ENCODE measurements around the gene CDC42BPA.
"Not testable (repeated sequence)": the region's sequence is repeated elsewhere in the genome, so short reads cannot be mapped to it uniquely, and the experiment has no call there.

Gene CDC42BPA

GRCh38 chr1:227318016-227318852 lies at the start of gene CDC42BPA:
TSS of gene CDC42BPA (minus strand) at chr1:227318492. CDS start at chr1:227317182, 1,310 bp downstream.
- DNase-seq: peak; percentile 8

DNA sequence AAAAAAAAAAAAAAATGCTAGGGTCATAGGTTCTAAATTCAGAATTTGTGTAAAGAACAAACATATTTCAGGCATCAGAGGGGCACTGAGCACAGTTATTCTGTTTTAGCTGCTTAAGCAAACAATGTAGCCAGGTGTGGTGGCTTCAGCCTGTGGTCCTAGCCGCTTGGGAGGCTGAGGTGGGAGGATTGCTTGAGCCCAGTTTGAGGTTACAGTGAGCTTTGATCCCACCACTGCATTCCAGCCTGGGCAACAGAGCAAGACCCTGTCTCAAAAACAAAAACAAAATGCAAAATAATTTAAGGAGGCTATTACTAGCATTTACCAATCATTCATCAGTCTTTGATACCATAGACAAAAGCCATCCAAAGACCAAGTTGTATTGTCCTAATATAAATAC lies 49.7 kb upstream of the CDC42BPA start:
- no peak for DNase-seq

DNA sequence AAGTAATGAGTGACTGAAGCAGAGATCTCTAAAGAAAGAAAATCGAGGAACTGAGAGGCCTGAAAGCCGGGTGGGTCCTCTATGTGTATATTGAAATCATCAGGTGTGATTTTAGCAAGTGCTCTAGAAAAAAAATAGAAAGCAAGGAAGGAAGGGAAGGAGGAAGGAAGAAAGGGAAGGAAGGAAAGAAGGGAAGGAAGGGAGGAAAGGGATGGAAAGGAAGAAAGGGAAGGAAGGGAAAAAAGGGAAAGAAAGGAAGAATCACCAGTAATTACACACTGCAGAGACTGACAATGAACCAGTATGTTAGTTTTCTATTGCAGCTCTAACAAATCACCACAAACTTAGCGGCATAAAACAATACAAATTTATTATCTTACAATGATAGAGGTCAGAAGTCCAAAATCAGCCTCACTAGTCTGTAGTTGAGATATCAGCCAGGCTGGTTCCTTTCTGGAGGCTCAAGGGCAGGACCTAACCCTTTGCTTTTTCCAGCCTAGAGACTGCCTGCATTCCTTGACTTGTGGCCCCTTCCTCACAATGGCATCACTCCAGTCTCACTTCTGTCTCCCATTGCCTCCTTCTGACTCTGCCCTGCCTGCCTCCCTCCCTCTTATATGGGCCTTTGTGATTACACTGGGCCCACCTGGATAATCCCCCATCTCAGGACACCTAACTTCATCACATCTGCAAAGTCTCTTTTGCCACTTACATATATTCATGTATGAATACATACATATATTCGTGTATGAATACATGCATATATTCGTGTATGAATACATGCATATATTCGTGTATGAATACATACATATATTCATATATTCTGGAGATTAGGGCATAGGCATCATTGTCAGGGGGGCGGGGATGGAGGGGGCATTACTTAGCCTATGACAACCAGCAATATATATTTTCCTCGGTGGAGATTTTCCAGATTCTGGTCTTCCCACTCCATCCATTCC lies 47.5 kb upstream of the CDC42BPA start:
- DNase-seq: no peak

DNA sequence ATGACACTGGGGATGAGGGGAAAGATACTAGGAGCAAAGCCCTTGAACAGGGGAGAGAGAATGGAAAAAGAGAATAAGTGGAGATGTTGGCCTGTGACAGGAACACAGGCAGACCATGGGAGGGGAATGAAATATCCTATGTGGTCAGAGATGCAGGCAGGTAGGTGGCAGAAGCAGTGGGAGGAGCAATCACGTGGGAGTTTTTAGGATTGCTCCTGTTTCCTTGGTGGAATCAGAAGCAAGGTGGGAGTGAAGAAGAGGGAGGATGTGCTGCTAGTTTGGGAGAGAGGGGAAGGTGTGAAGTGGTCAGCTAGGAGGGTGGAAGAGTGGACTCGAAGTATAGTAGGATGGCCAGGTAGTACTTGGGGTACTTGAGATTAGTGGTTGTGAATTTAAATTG lies 46.4 kb upstream of the CDC42BPA start:
- DNase-seq: no peak

DNA sequence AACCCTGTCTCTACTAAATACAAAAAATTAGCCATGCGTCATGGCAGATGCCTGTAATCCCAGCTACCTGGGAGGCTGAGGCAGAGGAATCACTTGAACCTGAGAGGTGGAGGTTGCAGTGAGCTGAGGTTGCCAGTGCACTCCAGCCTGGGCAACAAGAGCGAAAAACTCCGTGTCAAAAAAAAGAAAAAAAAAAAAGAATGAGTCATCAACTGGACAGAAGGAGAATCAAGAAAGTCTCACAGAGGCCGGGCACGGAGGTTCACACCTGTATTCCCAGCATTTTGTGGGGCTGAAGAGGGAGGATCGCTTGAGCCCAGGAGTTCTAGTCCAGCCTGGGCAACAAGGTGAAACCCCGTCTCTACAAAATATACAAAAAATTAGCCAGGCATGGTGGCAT lies 45.5 kb upstream of the CDC42BPA start:
- no peak for DNase-seq

- no peak for DNase-seq
These were observed 43.7 kb upstream of the CDC42BPA start for GRCh38 chr1:227362039-227362438.

DNA sequence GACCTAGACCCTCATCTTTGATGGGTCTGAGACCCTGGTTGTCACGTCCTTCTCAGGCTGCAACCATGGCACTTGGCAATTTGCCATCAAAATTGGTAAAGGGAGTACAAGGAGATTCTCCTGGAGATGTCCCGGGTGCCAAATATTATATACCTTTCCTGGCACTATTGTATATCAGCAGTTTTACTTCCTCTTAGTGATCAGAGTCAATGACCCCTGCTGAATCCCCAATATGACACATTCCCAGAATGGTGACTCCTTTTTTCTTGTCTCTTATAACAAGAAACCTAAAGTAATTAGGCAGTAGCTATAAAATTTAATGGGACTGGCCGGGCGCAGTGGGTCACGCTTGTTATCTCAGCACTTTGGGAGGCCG lies 39.6 kb upstream of the CDC42BPA start:
- DNase-seq: no peak

GRCh38 chr1:227357171-227357926 lies 39.1 kb upstream of the CDC42BPA start:
- no peak for DNase-seq

DNA sequence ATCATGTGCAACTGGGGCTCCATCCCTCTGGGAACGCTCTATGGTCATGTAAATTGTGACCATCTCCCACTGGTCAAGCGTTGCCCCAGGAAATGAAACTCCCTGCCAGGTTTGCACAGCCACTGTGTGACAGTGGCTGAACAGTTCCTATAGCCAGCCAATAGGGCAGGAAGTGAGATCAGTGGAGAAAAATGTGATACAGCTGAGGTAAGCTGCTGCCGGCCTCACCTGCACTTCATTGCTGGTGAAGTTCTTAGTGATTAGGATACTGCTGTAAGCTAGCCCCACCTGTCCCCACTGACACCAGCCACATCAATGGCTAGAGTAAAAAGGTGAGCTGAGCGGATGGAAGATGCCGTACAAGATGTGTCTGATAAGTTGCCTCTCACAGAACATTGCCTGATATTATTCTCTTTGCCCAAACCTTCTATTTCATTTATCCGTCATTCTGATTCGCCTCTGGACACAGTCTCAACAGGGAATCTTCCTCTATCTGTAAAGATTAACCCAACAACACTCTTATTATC lies 38.4 kb upstream of the CDC42BPA start:
- DNase-seq: no peak

DNA sequence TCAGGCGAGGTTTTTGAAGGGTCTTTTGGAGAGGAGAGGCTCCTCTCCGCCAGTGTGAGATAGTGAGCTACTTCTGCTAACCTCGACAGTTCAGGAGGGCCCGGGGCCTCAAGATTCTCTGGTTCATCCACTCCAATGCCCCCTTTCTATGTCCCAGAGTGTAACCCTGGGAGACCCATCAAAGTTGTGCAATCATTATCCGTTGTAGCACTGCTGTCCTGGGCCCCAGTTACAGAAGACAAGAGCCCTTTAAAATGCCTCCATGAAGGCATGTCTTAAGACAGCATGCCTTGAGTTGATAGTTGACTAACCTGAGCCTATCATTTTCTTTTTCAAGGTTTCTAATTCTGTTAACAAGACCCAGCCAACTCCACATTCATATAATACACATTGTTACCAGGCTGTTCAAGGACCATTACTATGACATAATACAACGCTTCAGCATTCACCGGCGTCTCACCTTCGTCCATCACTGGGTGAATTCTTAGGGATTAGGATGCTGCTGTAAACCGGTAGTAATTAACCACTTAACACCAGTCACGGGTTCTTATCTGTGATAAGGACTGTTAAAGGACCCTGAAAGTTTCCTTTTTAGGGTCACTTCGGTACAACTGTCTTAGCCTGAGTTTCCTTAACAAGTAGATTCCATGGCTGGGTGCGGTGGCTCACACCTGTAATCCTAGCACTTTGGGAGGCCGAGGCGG lies 37.4 kb upstream of the CDC42BPA start:
- no peak for DNase-seq

DNA sequence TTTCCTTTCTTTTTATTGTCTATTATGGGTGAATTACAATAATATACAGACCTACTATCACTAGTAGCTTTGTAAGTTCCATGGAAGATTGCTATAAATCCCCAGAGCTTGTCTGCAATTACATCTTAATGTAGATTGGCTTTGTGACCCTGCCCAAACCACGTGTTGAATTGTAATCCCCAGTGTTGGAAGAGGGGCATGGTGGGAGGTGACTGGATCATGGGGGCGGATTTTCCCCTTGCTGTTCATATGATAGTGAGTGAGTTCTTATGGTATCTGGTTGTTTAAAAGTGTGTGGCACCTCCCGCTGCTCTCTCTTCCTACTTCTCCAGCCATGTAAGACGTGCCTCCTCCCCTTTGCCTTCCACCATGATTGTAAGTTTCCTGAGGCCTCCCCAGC lies 34.9 kb upstream of the CDC42BPA start:
- DNase-seq: no peak

- DNase-seq: not testable (repeated sequence)
These were observed 33.9 kb upstream of the CDC42BPA start for GRCh38 chr1:227352164-227352563.

DNA sequence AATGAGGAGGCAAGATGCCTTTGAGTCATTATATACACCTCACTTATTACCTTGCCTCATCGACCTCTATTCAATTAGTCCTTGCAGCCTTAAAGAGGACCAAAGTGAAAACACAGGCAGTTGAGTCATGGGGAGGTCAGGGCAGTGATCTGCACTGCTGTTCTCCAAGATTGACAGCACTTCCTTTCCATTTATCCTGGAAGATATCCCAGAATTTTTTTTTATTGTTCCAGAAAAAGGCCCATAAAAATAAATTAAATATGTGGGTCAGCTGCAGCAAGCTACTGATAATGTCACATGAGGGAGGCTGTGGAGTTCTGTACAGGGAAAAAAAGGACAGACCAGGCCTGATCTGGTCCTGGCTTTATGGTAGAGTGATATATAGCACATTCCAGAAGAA lies 33.2 kb upstream of the CDC42BPA start:
- no peak for DNase-seq

GRCh38 chr1:227349967-227350366 lies 31.7 kb upstream of the CDC42BPA start:
- DNase-seq: no peak

GRCh38 chr1:227343727-227344551 lies 25.6 kb upstream of the CDC42BPA start:
- DNase-seq: no peak

DNA sequence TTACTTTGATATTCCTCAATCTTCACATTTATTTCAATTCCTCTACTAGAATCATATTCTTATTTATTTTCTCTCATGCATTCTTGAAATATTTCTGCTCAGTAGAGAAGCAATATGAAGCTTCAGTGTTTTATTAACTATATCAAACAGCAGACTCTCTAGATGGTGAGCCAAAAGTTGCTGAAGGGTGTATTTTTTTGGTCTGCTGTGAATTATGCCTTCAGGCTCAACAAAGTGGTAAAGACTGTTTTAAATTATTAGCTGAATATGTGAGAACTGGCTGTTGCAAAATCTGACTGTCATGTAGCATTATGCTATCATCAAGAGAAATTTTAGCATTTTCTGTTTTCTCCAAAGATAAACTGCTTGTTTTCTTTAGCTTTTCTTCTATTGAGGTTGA lies 24.9 kb upstream of the CDC42BPA start:
- DNase-seq: no peak

- DNase-seq: no peak
These were observed 24.0 kb upstream of the CDC42BPA start for GRCh38 chr1:227342075-227342829.

GRCh38 chr1:227336136-227336535 lies 17.8 kb upstream of the CDC42BPA start:
- not testable (repeated sequence) for DNase-seq

DNA sequence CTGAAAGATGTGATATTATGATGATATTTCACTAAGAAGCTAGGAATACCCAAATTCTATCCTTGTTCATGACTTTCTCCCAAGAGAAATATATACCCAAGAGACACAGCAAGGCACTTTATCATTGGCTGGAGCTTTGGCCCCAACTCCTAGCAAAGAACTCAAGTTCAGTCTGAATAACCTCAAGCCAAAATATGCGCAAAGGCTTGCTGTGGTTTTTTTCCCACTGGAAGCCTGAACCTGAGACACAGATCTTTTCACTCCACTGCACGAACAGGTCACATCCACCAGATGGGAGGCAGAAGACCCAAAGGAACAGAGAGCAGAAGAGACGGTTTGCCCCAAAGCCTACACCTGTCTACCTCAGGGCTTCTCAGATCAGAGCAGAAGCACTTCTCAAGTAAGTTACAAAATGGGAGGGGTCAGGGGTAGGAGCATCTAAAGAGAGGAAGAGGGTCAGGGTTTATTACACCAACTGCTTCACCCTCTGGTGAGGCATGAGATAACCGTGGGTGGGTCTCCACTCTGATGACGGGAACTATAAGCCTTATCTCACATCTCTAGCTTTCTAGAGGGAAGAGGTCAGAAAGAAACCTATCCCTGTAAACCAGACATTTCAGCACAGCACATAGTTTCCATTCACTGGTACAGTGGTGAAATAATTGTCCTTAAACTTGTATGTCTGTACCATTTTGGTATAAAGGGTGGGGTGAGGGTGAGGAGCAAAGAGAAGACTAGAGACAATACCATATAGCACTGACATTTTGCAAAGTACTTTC lies 17.1 kb upstream of the CDC42BPA start:
- DNase-seq: no peak

GRCh38 chr1:227333423-227333822 lies 15.1 kb upstream of the CDC42BPA start:
- no peak for DNase-seq
